Measurements from ENCODE around the gene HMGN4. TPM values are rescaled to one million over a fixed set of nuclear protein-coding genes. Genes with fewer than 3 reads are reported as not detected.

Gene HMGN4
- total RNA-seq, 2 donors from 2014 or later, result 53.5 to 83.0 TPM

- Histone ChIP-seq H3K4me3 (no peak overlapping the region), H3K27me3 (replicated peaks; ENCODE audit: insufficient read depth) (no peaks in the 10 kb centered on the region), H3K27ac (no peak overlapping the region), H3K9me3 (no peaks in the 10 kb centered on the region), H3K4me1 (replicated peaks) (no peaks in the 10 kb centered on the region), H3K36me3 (no peaks in the 10 kb centered on the region)
- DNase-seq (ENCODE audit: low spot score), result no peak
- WGBS, result 92% methylated on average over 1 of the region's 1 CpG
- intact Hi-C loops (cut with DNase I), result no loop called here
- TF ChIP-seq POLR2AphosphoS5 (IDR thresholded peaks at IDR 0.05), result no peak
- TF ChIP-seq POLR2A (IDR thresholded peaks at IDR 0.05), result no peak
- TF ChIP-seq CTCF (IDR thresholded peaks at IDR 0.05), result no peak
Observed at GRCh38 chr6:26578741-26579140, 40.6 kb downstream of the HMGN4 start.

- no peaks in the 10 kb centered on the region for H3K36me3 ChIP-seq
- intact Hi-C loops (cut with DNase I), result no loop called here
- TF ChIP-seq CTCF (IDR thresholded peaks at IDR 0.05), result no peak
- TF ChIP-seq POLR2AphosphoS5 (IDR thresholded peaks at IDR 0.05), result no peak
- TF ChIP-seq POLR2A (IDR thresholded peaks at IDR 0.05), result no peak
- no peaks in the 10 kb centered on the region for H3K9me3 ChIP-seq
- no peaks in the 10 kb centered on the region for H3K27me3 ChIP-seq (replicated peaks; ENCODE audit: insufficient read depth)
- WGBS, result 56% methylated on average over 4 of the region's 4 CpGs
- no peak overlapping the region for H3K4me3 ChIP-seq
- DNase-seq (ENCODE audit: low spot score), result no peak
- H3K27ac ChIP-seq, result no peak overlapping the region
- H3K4me1 ChIP-seq (replicated peaks), result no peaks in the 10 kb centered on the region
Observed at GRCh38 chr6:26581164-26581915, 43.2 kb downstream of the HMGN4 start.

- WGBS, result 94% methylated on average over 21 of the region's 21 CpGs
- H3K27me3 ChIP-seq (replicated peaks; ENCODE audit: insufficient read depth), result no peaks in the 10 kb centered on the region
- no peak for DNase-seq (ENCODE audit: low spot score)
- H3K27ac ChIP-seq, result no peak overlapping the region
- H3K36me3 ChIP-seq, result no peaks in the 10 kb centered on the region
- H3K9me3 ChIP-seq, result no peaks in the 10 kb centered on the region
- no peak for TF ChIP-seq POLR2AphosphoS5 (IDR thresholded peaks at IDR 0.05)
- TF ChIP-seq POLR2A (IDR thresholded peaks at IDR 0.05), result no peak
- TF ChIP-seq CTCF (IDR thresholded peaks at IDR 0.05), result no peak
- intact Hi-C loops (cut with DNase I), result no loop called here
- H3K4me1 ChIP-seq (replicated peaks), result no peaks in the 10 kb centered on the region
- no peak overlapping the region for H3K4me3 ChIP-seq
Observed at GRCh38 chr6:26588965-26589364, 50.8 kb downstream of the HMGN4 start.

- TF ChIP-seq CTCF (IDR thresholded peaks at IDR 0.05) (no peak), POLR2A (IDR thresholded peaks at IDR 0.05) (no peak), POLR2AphosphoS5 (IDR thresholded peaks at IDR 0.05) (no peak)
- Histone ChIP-seq H3K36me3 (no peaks in the 10 kb centered on the region), H3K4me1 (replicated peaks) (peaks cover under 1% of the 10 kb centered on the region), H3K27ac (no peak overlapping the region), H3K9me3 (no peaks in the 10 kb centered on the region), H3K27me3 (replicated peaks; ENCODE audit: insufficient read depth) (no peaks in the 10 kb centered on the region), H3K4me3 (no peak overlapping the region)
- 53% methylated on average over 4 of the region's 4 CpGs for WGBS
- no peak for DNase-seq (ENCODE audit: low spot score)
- intact Hi-C loops (cut with DNase I), result no loop called here
Observed at GRCh38 chr6:26592649-26593048, 54.5 kb downstream of the HMGN4 start.

Data from prostate gland (tissue), 2 donors.